Islet of Langerhans (tissue), 1 donor: Measurements from ENCODE around the gene OTOP3.

ENCODE experiments used
- FAIRE-seq: peaks from one replicate; lab custom pipeline; 2011; peaks lifted over from hg19 to GRCh38; lab: Jason Lieb, UNC

Gene OTOP3

DNA sequence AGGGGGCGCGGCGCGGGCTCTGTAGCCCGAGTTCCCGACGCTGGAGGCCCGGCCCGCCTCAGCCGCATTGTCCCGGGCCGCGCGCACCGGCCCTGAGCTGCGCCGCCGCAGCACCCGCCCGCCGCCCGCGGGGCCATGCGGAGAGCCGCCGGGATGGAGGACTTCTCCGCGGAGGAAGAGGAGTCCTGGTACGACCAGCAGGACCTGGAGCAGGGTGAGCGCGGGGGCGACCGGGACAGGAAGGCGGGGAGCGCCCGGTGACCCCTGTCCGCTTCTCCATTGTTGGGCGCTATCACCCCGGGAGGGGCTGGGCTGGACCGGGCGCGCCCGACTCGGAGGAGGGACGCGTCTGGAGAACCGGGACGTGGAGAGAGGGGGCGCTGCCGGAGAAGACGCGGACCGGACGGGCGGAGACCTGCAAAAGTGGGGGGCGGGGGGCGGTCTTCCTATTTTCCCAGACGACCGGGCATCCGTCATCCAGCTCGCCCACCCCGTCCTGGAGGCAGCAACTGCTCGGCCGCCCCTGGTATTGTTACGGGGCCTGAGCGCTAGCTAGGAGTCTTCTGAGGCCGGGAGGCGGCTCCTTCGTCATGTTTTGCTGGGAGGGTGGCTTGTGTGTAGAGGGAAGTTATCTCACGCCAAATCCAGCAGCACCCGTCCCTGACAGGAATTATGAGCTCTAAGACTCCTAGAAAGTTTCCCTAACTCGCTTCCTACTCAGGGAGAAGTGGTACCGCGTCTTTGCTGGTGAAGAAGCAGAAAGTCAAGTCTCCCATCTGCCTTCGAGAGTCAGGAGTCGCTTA is 52.4 kb downstream of the OTOP3 start:
- no peak for FAIRE-seq

DNA sequence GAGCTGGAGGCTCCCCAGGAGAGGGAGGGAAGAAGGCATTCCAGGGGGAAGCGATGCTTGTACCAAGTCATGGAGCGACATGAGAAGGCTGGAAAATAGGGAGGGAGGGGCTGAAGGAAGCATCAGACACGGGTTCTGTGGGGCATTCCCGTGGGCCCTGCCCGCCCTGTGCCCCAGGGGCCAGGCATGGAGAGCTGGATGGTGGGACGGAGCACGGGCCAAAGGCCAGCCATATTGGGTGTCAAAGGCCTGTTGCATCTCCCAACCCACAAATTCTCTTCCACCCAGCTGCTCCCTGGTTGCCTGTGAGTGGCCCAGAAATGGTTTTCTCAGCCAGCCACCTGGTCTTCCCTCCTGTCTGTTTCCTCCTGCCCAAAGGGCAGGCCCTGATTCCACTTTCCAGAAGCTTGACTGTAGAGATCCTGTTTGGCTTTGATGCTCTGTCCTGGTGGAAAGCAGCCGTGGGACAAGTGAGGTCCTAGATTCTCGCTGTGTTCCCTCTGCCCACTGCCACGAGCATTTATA is 54.9 kb downstream of the OTOP3 start:
- FAIRE-seq = no peak

DNA sequence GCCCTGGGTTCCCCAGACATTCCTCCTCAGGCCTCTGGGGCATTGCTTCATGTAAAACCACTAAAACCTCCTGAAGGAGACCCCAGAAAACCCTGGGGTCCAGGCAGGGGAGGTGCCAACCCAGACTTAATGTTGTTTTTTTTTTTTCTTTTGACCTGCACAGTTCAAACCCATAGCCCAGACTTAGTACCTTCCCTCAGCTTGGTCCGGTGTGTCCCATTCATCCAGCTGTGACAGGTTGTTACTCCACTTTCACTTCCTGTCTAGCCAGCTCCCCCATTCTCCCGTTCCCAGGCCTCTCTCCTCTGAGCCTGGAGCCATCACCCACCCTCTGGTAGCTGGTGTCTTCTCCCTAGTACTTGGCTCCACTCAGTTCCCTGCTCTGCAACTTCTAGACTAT is 56.5 kb downstream of the OTOP3 start:
- FAIRE-seq = no peak

DNA sequence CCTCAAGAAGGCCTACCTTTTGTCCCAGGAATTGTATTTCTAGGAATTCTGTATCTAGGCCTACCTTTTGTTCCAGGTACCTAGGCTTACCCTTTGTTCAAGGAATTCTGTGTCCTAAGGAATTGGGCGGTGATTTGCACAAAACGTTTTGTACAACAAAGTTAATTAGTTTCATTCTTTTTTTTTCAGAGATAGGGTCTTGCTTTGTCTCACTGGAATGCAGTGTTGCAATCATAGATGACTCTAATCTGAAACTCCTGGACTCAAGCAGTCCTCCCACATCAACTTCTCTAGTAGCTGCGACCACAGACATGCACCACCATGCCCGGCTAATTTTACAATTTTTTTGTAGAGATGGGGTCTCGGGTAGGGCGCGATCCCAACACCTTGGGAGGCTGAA is 58.7 kb downstream of the OTOP3 start:
- FAIRE-seq = no peak

DNA sequence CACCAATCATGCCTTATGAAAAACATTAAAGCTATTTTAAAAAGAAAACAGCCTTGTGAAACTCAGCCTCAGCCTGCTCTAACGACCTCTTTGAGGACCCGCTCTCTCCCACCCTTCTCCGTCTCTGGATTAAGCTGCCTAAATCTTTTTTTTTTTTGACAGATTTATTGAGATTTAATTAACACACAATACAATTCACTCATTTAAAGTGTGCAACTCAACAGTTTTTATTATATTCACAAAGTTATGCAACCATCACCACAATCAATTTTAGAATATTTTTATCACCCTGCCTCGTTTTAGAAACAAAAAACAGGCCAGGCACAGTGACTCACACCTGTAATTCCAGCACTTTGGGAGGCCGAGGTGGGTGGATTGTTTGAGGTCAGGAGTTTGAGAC is 60.1 kb downstream of the OTOP3 start:
- no peak for FAIRE-seq

DNA sequence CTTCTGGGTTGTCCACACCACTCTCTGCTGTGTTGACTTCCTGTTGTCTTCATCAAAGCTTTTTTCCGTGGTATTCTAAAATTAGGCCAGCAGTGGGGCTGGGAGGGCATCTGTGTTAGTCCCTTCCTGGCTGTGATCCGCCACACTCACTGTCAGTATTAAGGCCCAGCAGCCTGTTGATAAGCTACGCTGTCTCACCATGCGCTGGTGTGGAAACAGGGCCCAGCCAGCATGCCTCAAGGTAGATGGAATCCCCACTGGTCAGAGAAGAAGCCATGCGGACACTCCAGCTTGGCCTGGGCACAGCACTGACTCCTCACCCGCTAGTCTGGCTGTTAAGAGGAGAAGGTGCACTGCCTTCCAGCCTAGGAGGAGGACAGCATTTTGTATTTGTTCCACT is 63.1 kb downstream of the OTOP3 start:
- no peak for FAIRE-seq

DNA sequence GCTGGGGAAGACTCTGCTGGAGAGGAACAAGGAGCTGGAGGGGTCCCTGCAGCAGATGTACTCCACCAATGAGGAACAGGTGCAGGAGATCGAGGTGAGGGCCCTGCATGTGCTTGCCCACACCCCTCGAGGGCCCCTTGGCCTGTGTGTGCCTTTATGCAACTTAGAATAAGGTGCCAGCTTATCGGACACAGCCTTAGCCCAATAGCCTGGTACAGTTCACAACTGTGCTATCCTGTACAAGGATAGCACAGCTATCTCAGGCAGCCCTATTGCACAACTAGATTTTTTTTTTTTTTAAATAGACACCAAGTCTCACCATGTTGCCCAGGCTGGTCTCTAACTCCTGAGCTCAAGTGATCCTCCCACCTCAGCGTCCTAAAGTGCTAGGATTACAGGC is 63.8 kb downstream of the OTOP3 start:
- FAIRE-seq = no peak
